GM12878 (cell line): ENCODE measurements around the gene SLC24A4. TPM values are rescaled to one million over a fixed set of nuclear protein-coding genes. Genes with fewer than 3 reads are reported as not detected.

ENCODE experiments used
- ATAC-seq: fragments of 200-7000 bp; cut with Tn5 transposase; 3 replicates; pipeline ENCODE4 v1.9.1; 2020; ENCODE audit warnings: mild to moderate bottlenecking, moderate library complexity
- BruUV-seq: library from RNA; stranded (reverse); fragments of 400-500 nt; replicated peaks from 2 replicates; lab custom pipeline; 2021; lab: Mats Ljungman, UMichigan
- CTCF ChIA-PET: fragments of 300-600 bp; sonication (Branson Sonifier 250); formaldehyde crosslinking; extraction: SDS; loops from one replicate; lab custom pipeline; 2021; ENCODE audit warnings: inconsistent platforms; lab: Yijun Ruan, JAX
- POLR2A ChIA-PET: fragments of 350-600 bp; formaldehyde crosslinking; extraction: SDS; loops from one replicate; lab custom pipeline; 2021; ENCODE audit warnings: inconsistent platforms; lab: Charles Lee
- RAD21 ChIA-PET: fragments of 300-600 bp; sonication (Branson Sonifier 250); formaldehyde crosslinking; loops from one replicate; lab custom pipeline; 2023; ENCODE audit warnings: antibody characterized with exemption; ENCODE audit not compliant: unreplicated experiment; lab: Charles Lee
- SMC1A ChIA-PET: fragments of 300-600 bp; sonication (Branson Sonifier 250); formaldehyde crosslinking; loops from one replicate; lab custom pipeline; 2023; ENCODE audit not compliant: unreplicated experiment, uncharacterized antibody; lab: Charles Lee
- DNase-seq: peaks from one replicate; pipeline ENCODE4 v3.0.0-alpha.2; 2011; ENCODE audit warnings: low read depth, low spot score
- FAIRE-seq: peaks from 3 replicates; lab custom pipeline; 2011; peaks lifted over from hg19 to GRCh38; lab: Jason Lieb, UNC
- H2AFZ ChIP-seq: 2 replicates; pipeline ENCODE4 v1.6.0; 2011; ENCODE audit warnings: low read depth, low read length, control low read depth; ENCODE audit not compliant: control insufficient read depth
- H3K27ac ChIP-seq: 2 replicates; pipeline ENCODE4 v1.5.1; 2011; ENCODE audit warnings: control low read depth; ENCODE audit not compliant: control insufficient read depth, insufficient read depth
- H3K27me3 ChIP-seq, 2 experiments: replicated peaks in 1 of 2; 2 replicates each; pipeline versions ENCODE4 v1.6.0 to v1.6.1; 2011; ENCODE audit warnings: low read length in 1 of 2; ENCODE audit not compliant: control insufficient read depth in 2 of 2, insufficient read depth in 2 of 2
- H3K36me3 ChIP-seq, 2 experiments: 2 replicates each; pipeline ENCODE4 v1.5.1; 2011; ENCODE audit warnings: low read length in 1 of 2; ENCODE audit not compliant: control insufficient read depth in 2 of 2, insufficient read depth in 2 of 2
- H3K4me1 ChIP-seq: 2 replicates; pipeline ENCODE4 v1.6.1; 2011; ENCODE audit warnings: mild to moderate bottlenecking, low read length, moderate library complexity, mixed read lengths; ENCODE audit not compliant: control insufficient read depth, insufficient read depth
- H3K4me2 ChIP-seq: 2 replicates; pipeline ENCODE4 v1.6.0; 2011; ENCODE audit warnings: control low read depth; ENCODE audit not compliant: control insufficient read depth, insufficient read depth
- H3K4me3 ChIP-seq: fragments of 200-600 bp; sonication (generic); 2 replicates; pipeline ENCODE4 v1.5.1; 2016
- H3K79me2 ChIP-seq: 2 replicates; pipeline ENCODE4 v1.6.0; 2011; ENCODE audit warnings: low read length; ENCODE audit not compliant: control insufficient read depth, insufficient read depth
- H3K9ac ChIP-seq: 2 replicates; pipeline ENCODE4 v1.8.0; 2011; ENCODE audit warnings: low read length, control low read depth, mixed read lengths; ENCODE audit not compliant: control insufficient read depth, insufficient read depth
- H3K9me3 ChIP-seq: replicated peaks from 3 replicates; pipeline ENCODE4 v1.5.1; 2011; ENCODE audit warnings: mild to moderate bottlenecking, low read length; ENCODE audit not compliant: control insufficient read depth, insufficient read depth
- H4K20me1 ChIP-seq: 2 replicates; pipeline ENCODE4 v1.6.0; 2011; ENCODE audit not compliant: control insufficient read depth, insufficient read depth
- CBX3 ChIP-seq: fragments of 200-600 bp; sonication (generic); IDR thresholded peaks from 2 replicates; pipeline ENCODE4 v1.6.1; 2016; ENCODE audit warnings: low read depth, borderline replicate concordance
- EED ChIP-seq: sonication (generic); IDR thresholded peaks from 2 replicates; pipeline ENCODE4 v1.6.1; 2016; ENCODE audit warnings: antibody characterized with exemption, low read depth
- HCFC1 ChIP-seq: fragments of 150-350 bp; IDR thresholded peaks from 2 replicates; pipeline ENCODE4 v1.6.1; 2014; ENCODE audit warnings: low read length
- MTA2 ChIP-seq: fragments of 450-650 bp; IDR thresholded peaks from 2 replicates; pipeline ENCODE4 v1.6.1; 2016; ENCODE audit warnings: low read depth, mild to moderate bottlenecking, moderate library complexity
- MYC ChIP-seq: IDR thresholded peaks from 2 replicates; pipeline ENCODE4 v1.6.1; 2011; ENCODE audit warnings: mild to moderate bottlenecking, low read length, moderate library complexity, inconsistent platforms; ENCODE audit not compliant: insufficient read depth, insufficient replicate concordance, insufficient read length, severe bottlenecking
- POLR2A ChIP-seq: IDR thresholded peaks from 2 replicates; pipeline ENCODE4 v1.6.1; 2011; ENCODE audit warnings: low read depth, mild to moderate bottlenecking, low read length
- RUNX3 ChIP-seq: IDR thresholded peaks from 2 replicates; pipeline ENCODE4 v1.6.1; 2012; ENCODE audit warnings: low read length, inconsistent platforms
- SMC3 ChIP-seq: IDR thresholded peaks from 2 replicates; pipeline ENCODE4 v1.6.1; 2011; ENCODE audit warnings: low read length, improper control_type of control experiment, borderline replicate concordance
- ZNF217 ChIP-seq: fragments of 450-650 bp; IDR thresholded peaks from 2 replicates; pipeline ENCODE4 v1.6.1; 2017; ENCODE audit warnings: antibody characterized with exemption, mild to moderate bottlenecking
- ZNF24 ChIP-seq: fragments of 450-650 bp; IDR thresholded peaks from 2 replicates; pipeline ENCODE4 v1.6.1; 2017; ENCODE audit warnings: antibody characterized with exemption, mild to moderate bottlenecking
- WGBS: methylation state at CpG from one replicate; pipeline ENCODE4 v1.1.6; 2016; ENCODE audit warnings: low lambda C conversion rate; ENCODE audit not compliant: insufficient replicate concordance, insufficient coverage; ENCODE audit errors: missing lambda C conversion rate; 5-methylcytosine and 5-hydroxymethylcytosine counted together
- in situ Hi-C: fragments of 300-500 bp; cut with MboI; formaldehyde crosslinking; loops from 9 replicates; pipeline ENCODE4 v1.14.3; 2018; ENCODE audit warnings: mixed read lengths
- intact Hi-C: fragments of 100-400 bp; cut with micrococcal nuclease; formaldehyde crosslinking; loops from one replicate; pipeline ENCODE4 v1.14.2; 2022; ENCODE audit not compliant: unreplicated experiment
- polyA plus RNA-seq, 11 experiments: library from polyadenylated mRNA; depleted of rRNA in 4 of 11; unstranded in 6 of 11; stranded (reverse) in 5 of 11; fragments of >200 nt; fragmentation: Nextera tagmentation in 4 of 11; fragmentation: Illumina TruSeq in 1 of 11; extraction: Ambion mirVana in 4 of 11; extraction: Trizol in 1 of 11; gene quantifications; 1 replicate in 1 of 11; 2 replicates in 10 of 11; pipeline versions ENCODE4 v1.2.1 to v1.2.3, GENCODE V29; 2011 to 2016; ENCODE audit warnings: inconsistent platforms in 2 of 11, missing spikeins in 2 of 11, low read depth in 1 of 11
- total RNA-seq, 4 experiments: library from RNA; depleted of rRNA in 3 of 4; stranded (reverse); fragments of >200 nt in 3 of 4; fragmentation: Illumina TruSeq in 1 of 4; extraction: Trizol in 1 of 4; gene quantifications; 2 replicates each; pipeline versions ENCODE4 v1.2.1 to v1.2.3, GENCODE V29; 2013 to 2021
- TF ChIP-seq, protein P1 (sequence below): IDR thresholded peaks from 2 replicates; pipeline ENCODE4 v1.6.1; 2011; ENCODE audit warnings: mild to moderate bottlenecking, low read depth, low read length, moderate library complexity; ENCODE audit not compliant: insufficient replicate concordance
- TF ChIP-seq, protein P2 (sequence below): IDR thresholded peaks from 2 replicates; pipeline ENCODE4 v1.6.1; 2012; ENCODE audit warnings: low read depth, low read length, improper control_type of control experiment

Gene SLC24A4
- total and polyA plus RNA-seq, 10 of the 15 experiments (the other 5 are each of a cell fraction or from before 2014, with no cell fraction given), result under 0.01 to 0.46 (median 0.04) TPM; not detected in 5

DNA sequence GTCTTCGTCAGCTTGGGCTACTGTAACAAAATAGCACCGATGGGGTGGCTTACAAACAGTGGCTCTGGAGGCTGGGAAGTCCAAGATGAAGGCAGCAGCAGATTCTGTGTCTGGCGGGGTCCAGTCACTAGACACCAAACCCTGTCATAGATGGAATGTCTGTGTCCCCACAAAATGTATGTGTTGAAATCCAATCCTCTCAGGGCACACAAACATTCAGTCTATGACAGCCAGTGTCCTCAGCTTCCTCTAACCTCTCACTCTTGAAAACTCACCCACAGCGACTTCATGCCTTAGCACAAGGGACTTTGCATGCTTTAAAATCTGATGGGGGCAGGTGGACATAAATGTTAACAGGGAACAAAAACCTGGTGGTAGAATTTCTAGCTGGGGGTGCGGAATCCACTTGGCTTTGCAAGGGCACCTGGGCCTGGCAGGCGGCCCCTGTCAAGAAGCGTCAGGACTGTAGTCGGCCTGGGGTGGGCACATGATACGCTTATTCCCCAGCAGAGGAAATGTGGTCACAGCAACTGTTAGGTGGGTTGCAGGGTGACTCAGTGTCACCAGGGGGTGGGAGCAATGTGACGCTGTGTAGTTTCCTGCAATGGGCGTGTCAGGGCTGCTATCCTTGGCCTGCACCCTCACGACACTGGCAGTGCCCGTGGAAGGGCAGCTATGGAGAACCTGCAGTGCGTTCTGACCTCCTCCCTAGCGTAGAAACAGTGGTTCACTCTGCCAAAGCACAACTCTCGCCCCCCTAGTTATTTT is 208.3 kb downstream of the SLC24A4 start:
- RAD21 ChIA-PET, result no interaction called here
- SMC1A ChIA-PET, result no interaction called here
- POLR2A ChIA-PET, result no interaction called here
- no peaks in the 10 kb centered on the region; the same call in 2 of the 3 replicates for H3K9me3 ChIP-seq
- DNase-seq (no peak), ATAC-seq (no peak; the same call in 2 of the 3 replicates), FAIRE-seq (no peak)
- peaks cover 10% of the 10 kb centered on the region for H3K4me1 ChIP-seq
- no peak overlapping the region for H2AFZ ChIP-seq
- no peaks in the 10 kb centered on the region for H3K27me3 ChIP-seq
- intact Hi-C loops (no loop called here), in situ Hi-C loops (no loop called here)
- H3K36me3 ChIP-seq, result no peaks in the 10 kb centered on the region
- CTCF ChIA-PET, result interaction anchor here (1.1 kb wide), 1 partner anchor 15 kb away, joined by 3 read pairs; no protein-coding TSS in a partner anchor
- 45% methylated on average over 16 of the region's 16 CpGs for WGBS
- no peaks in the 10 kb centered on the region; the same call in 1 of the 2 replicates for H4K20me1 ChIP-seq
- no peaks in the 10 kb centered on the region for H3K79me2 ChIP-seq
- no peak overlapping the region for H3K4me3 ChIP-seq
- no peak overlapping the region for H3K9ac ChIP-seq
- H3K4me2 ChIP-seq, result no peak overlapping the region
- H3K27ac ChIP-seq, result no peak overlapping the region
- peak; percentile 60; the same call in 1 of the 2 replicates for TF ChIP-seq POLR2A
- TF ChIP-seq HCFC1, result no peak
- no TSS peak for BruUV-seq

DNA sequence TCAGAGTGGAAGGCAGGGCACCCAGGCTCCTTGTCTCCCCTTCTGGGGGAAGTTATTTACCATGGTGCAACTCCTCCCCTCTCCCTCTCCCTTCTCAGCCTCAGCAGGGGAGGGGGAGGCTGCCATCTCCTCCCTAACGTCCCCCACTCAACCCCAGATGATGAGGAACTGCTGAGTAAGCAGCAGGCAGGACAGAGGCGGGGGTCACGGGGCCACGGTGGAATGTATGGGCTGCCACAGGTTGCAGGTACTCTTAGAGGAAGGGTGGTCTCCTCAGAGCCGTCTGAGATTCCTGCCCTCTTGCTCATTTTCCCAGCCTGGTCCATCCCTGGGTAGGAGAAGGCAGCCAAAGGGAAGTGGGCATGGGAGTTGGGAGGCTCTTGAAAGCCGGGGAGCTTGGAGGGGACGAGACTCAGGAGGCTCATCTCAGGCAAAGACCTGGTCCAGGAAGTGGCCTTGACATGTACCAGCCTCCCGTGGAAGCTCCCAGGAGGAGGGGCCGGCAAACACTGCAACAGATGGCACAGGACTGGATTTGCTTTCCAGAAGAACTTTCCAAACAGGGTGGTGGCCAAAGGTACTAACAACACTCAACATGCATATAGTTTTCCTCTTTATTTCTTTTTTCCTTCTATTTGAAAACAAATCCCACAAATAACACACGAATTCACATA is 209.7 kb downstream of the SLC24A4 start:
- RAD21 ChIA-PET, result no interaction called here
- H3K4me1 ChIP-seq, result peaks cover 10% of the 10 kb centered on the region
- WGBS, result 82% methylated on average over 10 of the region's 10 CpGs
- intact Hi-C loops (no loop called here), in situ Hi-C loops (no loop called here)
- H3K27me3 ChIP-seq, result no peaks in the 10 kb centered on the region
- FAIRE-seq, result no peak
- H3K9me3 ChIP-seq, result no peaks in the 10 kb centered on the region; the same call in 2 of the 3 replicates
- no peak overlapping the region for H3K4me3 ChIP-seq
- CTCF ChIA-PET, result interaction anchor here (0.7 kb wide), 1 partner anchor 18 kb away, joined by 3 read pairs; no protein-coding TSS in a partner anchor
- H3K4me2 ChIP-seq, result no peak overlapping the region
- ATAC-seq, result no peak
- no TSS peak for BruUV-seq
- no peak for DNase-seq
- SMC1A ChIA-PET, result interaction anchor here (2.4 kb wide), 1 partner anchor 9 kb away, joined by 5 read pairs; no protein-coding TSS in a partner anchor
- no peaks in the 10 kb centered on the region; the same call in 1 of the 2 replicates for H4K20me1 ChIP-seq
- H3K9ac ChIP-seq, result no peak overlapping the region
- POLR2A ChIA-PET, result interaction anchor here (2.6 kb wide), 1 partner anchor 18 kb away, joined by 6 read pairs; no protein-coding TSS in a partner anchor
- no peaks in the 10 kb centered on the region for H3K79me2 ChIP-seq
- H3K36me3 ChIP-seq, result no peaks in the 10 kb centered on the region
- H2AFZ ChIP-seq, result no peak overlapping the region
- H3K27ac ChIP-seq, result no peak overlapping the region
- TF ChIP-seq CBX3 (no peak), ZNF24 (no peak), MYC (no peak), EED (no peak), SMC3 (no peak), MTA2 (no peak), RUNX3 (no peak), ZNF217 (no peak)
- TF ChIP-seq, protein P1, sequence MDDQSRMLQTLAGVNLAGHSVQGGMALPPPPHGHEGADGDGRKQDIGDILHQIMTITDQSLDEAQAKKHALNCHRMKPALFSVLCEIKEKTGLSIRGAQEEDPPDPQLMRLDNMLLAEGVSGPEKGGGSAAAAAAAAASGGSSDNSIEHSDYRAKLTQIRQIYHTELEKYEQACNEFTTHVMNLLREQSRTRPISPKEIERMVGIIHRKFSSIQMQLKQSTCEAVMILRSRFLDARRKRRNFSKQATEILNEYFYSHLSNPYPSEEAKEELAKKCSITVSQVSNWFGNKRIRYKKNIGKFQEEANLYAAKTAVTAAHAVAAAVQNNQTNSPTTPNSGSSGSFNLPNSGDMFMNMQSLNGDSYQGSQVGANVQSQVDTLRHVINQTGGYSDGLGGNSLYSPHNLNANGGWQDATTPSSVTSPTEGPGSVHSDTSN, result no peak
- TF ChIP-seq, protein P2, sequence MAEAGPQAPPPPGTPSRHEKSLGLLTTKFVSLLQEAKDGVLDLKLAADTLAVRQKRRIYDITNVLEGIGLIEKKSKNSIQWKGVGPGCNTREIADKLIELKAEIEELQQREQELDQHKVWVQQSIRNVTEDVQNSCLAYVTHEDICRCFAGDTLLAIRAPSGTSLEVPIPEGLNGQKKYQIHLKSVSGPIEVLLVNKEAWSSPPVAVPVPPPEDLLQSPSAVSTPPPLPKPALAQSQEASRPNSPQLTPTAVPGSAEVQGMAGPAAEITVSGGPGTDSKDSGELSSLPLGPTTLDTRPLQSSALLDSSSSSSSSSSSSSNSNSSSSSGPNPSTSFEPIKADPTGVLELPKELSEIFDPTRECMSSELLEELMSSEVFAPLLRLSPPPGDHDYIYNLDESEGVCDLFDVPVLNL, result no peak
